Trophoblast cell (in vitro differentiated cells and primary cell): ENCODE data around the gene OR5AU1. TPM values are rescaled to one million over a fixed set of nuclear protein-coding genes. Genes with fewer than 3 reads are reported as not detected.

Experiments used
- DNase-seq, 2 donors: peaks; one replicate each; pipeline ENCODE4 v3.0.0-alpha.2; 2016
- H2AFZ ChIP-seq: 2 replicates; pipeline ENCODE4 v1.6.1; 2013; ENCODE audit warnings: low read length, moderate library complexity, mild to moderate bottlenecking; ENCODE audit not compliant: insufficient read depth, poor library complexity
- H2AK5ac ChIP-seq: 2 replicates; pipeline ENCODE4 v1.6.1; 2013; ENCODE audit warnings: mild to moderate bottlenecking, low read length
- H2BK120ac ChIP-seq: 2 replicates; pipeline ENCODE4 v1.6.1; 2013; ENCODE audit warnings: low read length, mild to moderate bottlenecking, moderate library complexity; ENCODE audit not compliant: insufficient read depth, poor library complexity
- H2BK12ac ChIP-seq: 2 replicates; pipeline ENCODE4 v1.6.1; 2013; ENCODE audit warnings: mild to moderate bottlenecking, low read length, moderate library complexity
- H2BK5ac ChIP-seq: 2 replicates; pipeline ENCODE4 v1.6.1; 2013; ENCODE audit warnings: low read length, low read depth, moderate library complexity, mild to moderate bottlenecking; ENCODE audit not compliant: poor library complexity
- H3K14ac ChIP-seq: 2 replicates; pipeline ENCODE4 v1.6.1; 2013; ENCODE audit warnings: mild to moderate bottlenecking, low read length
- H3K18ac ChIP-seq: 2 replicates; pipeline ENCODE4 v1.6.1; 2013; ENCODE audit warnings: mild to moderate bottlenecking, low read length
- H3K23ac ChIP-seq: 2 replicates; pipeline ENCODE4 v1.6.1; 2013; ENCODE audit warnings: low read length
- H3K27ac ChIP-seq: 2 replicates; pipeline ENCODE4 v1.5.1; 2013; ENCODE audit warnings: low read depth, mild to moderate bottlenecking, inconsistent platforms, low read length, moderate library complexity
- H3K27me3 ChIP-seq: 2 replicates; pipeline ENCODE4 v1.6.1; 2013; ENCODE audit warnings: inconsistent platforms, mild to moderate bottlenecking, low read length, moderate library complexity; ENCODE audit not compliant: insufficient read depth
- H3K36me3 ChIP-seq, 2 experiments: 1 replicate in 1 of 2; 2 replicates in 1 of 2; pipeline ENCODE4 v1.6.1; 2013; ENCODE audit warnings: low read length in 2 of 2, mild to moderate bottlenecking in 2 of 2, moderate library complexity in 1 of 2; ENCODE audit not compliant: insufficient read depth in 2 of 2, control insufficient read depth in 1 of 2
- H3K4ac ChIP-seq: 2 replicates; pipeline ENCODE4 v1.6.1; 2013; ENCODE audit warnings: low read depth, mild to moderate bottlenecking, low read length, moderate library complexity
- H3K4me1 ChIP-seq, 2 experiments: 1 replicate in 1 of 2; 2 replicates in 1 of 2; pipeline ENCODE4 v1.6.1; 2013; ENCODE audit warnings: low read length in 2 of 2, mild to moderate bottlenecking in 2 of 2, moderate library complexity in 1 of 2; ENCODE audit not compliant: insufficient read depth in 2 of 2, control insufficient read depth in 1 of 2
- H3K4me2 ChIP-seq: 2 replicates; pipeline ENCODE4 v1.6.1; 2013; ENCODE audit warnings: inconsistent platforms, mild to moderate bottlenecking, low read length, moderate library complexity
- H3K4me3 ChIP-seq: 2 replicates; pipeline ENCODE4 v1.5.1; 2013; ENCODE audit warnings: mild to moderate bottlenecking, low read depth, low read length, inconsistent platforms
- H3K79me1 ChIP-seq: one replicate; pipeline ENCODE4 v1.6.1; 2013; ENCODE audit warnings: low read length
- H3K79me2 ChIP-seq: 2 replicates; pipeline ENCODE4 v1.6.1; 2013; ENCODE audit warnings: low read length, mild to moderate bottlenecking; ENCODE audit not compliant: control insufficient read depth, insufficient read depth, poor library complexity
- H3K9ac ChIP-seq: 2 replicates; pipeline ENCODE4 v1.6.1; 2013; ENCODE audit warnings: mild to moderate bottlenecking, low read length
- H3K9me3 ChIP-seq: 2 replicates; pipeline ENCODE4 v1.6.1; 2013; ENCODE audit warnings: low read depth, mild to moderate bottlenecking, control low read depth, inconsistent platforms, low read length; ENCODE audit not compliant: insufficient read depth
- H4K12ac ChIP-seq: 2 replicates; pipeline ENCODE4 v1.6.1; 2013; ENCODE audit warnings: low read depth, mild to moderate bottlenecking, low read length, moderate library complexity
- H4K8ac ChIP-seq: 2 replicates; pipeline ENCODE4 v1.6.1; 2013; ENCODE audit warnings: low read depth, mild to moderate bottlenecking, low read length, moderate library complexity
- H4K91ac ChIP-seq: one replicate; pipeline ENCODE4 v1.6.1; 2013; ENCODE audit warnings: low read depth, mild to moderate bottlenecking, low read length, moderate library complexity
- WGBS: extraction: QIAGEN DNeasy Blood & Tissue Kit; methylation state at CpG from one replicate; pipeline ENCODE4 v1.1.7; 2013; ENCODE audit warnings: missing lambda C conversion rate; ENCODE audit not compliant: insufficient read length, insufficient coverage; ENCODE audit errors: extremely low coverage; 5-methylcytosine and 5-hydroxymethylcytosine counted together
- polyA plus RNA-seq: library from polyadenylated mRNA; stranded (reverse); fragments of 200-250 nt; gene quantifications from 2 replicates; pipeline ENCODE4 v1.2.3, GENCODE V29; 2013

OR5AU1 gene
- polyA plus RNA-seq: 0.06 TPM in 1 of 2 replicates, not detected in the other

DNA sequence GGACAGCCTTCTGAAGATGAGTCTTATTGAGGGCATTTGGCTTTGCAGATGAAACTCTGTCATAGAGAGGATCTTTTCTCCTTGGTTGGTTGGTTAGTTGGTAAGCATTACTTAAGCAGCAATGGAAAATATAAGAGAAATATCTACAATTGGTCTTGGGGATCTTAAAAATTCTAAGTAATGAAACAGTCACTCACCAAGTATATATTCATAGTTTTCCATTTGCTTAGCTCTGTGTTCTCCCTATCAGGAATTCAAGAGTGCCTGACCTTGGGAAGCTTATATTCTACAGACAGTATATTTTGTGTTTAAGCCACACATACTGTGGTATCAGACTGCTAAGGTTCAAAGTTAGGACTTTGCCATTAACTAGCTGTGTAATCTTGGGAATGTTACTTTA lies at the start of gene OR5AU1:
OR5AU1 (minus strand) TSS at position 101 of the 400 bp plus-strand sequence. CDS start 191 bp downstream, outside the sequence.
- DNase-seq: no peak
- Histone ChIP-seq H2BK120ac (no peak within 1 kb of the TSS), H3K23ac (no peak within 1 kb of the TSS), H2BK12ac (no peak within 1 kb of the TSS), H3K18ac (no peak within 1 kb of the TSS), H4K91ac (no peak within 1 kb of the TSS), H3K4ac (no peak within 1 kb of the TSS), H3K4me2 (no peak within 1 kb of the TSS), H4K8ac (no peak within 1 kb of the TSS), H3K79me1 (no peaks in the 10 kb centered on the region), H2AFZ (no peak within 1 kb of the TSS), H3K79me2 (no peaks in the 10 kb centered on the region), H2AK5ac (no peak within 1 kb of the TSS), H3K14ac (no peak within 1 kb of the TSS), H2BK5ac (no peak within 1 kb of the TSS), H3K9me3 (peaks cover 5% of the 10 kb centered on the region), H3K27ac (no peak within 1 kb of the TSS), H4K12ac (no peak within 1 kb of the TSS), H3K4me1 (no peaks in the 10 kb centered on the region), H3K36me3 (no peaks in the 10 kb centered on the region), H3K27me3 (no peaks in the 10 kb centered on the region), H3K4me3 (no peak within 1 kb of the TSS), H3K9ac (no peak within 1 kb of the TSS)

DNA sequence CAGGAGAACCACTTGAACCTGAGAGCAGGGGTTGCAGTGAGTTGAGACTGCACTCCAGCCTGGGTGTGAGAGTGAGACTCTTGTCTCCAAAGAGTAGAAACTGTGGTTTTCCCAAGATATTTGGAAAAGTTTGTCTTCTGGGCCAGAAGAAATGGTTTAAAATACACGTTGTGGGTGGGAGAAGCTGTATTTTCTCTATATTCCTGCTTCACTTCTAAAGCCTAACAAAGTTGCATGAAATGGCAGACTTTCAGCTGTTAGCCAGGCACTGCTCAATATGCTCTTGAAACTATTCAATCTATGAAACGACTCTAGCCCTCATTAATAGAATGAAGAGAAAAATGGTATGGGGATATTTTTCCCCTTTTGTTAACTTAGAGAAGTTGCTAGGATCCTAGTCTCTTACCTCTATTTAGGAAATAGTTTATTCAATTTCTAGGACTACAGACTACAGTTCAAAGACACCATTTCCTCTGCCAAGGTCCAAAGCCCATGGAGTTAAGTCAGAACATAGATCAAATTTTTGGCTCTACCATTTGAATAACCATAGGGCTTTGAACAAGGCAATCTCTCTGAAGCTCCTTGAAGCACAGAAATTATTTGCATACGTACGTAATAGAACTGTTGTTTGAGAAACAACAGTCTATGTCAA lies 49.3 kb upstream of the OR5AU1 start:
- Histone ChIP-seq H3K4ac (no peak overlapping the region), H3K27ac (no peak overlapping the region), H2AFZ (no peak overlapping the region), H4K12ac (no peak overlapping the region), H3K27me3 (no peaks in the 10 kb centered on the region), H3K36me3 (peaks cover 5 to 36% of the 10 kb centered on the region in 2 experiments), H3K79me1 (no peaks in the 10 kb centered on the region), H2BK12ac (no peak overlapping the region), H3K18ac (no peak overlapping the region), H3K14ac (no peak overlapping the region), H3K4me3 (no peak overlapping the region), H3K79me2 (no peaks in the 10 kb centered on the region), H3K9ac (no peak overlapping the region), H4K8ac (no peak overlapping the region), H3K23ac (no peak overlapping the region), H3K9me3 (no peaks in the 10 kb centered on the region), H2AK5ac (no peak overlapping the region), H3K4me1 (no peaks in the 10 kb centered on the region), H2BK5ac (no peak overlapping the region), H2BK120ac (no peak overlapping the region), H3K4me2 (no peak overlapping the region), H4K91ac (no peak overlapping the region)
- no peak for DNase-seq
- no CpG with 5 or more reads among the region's 4 CpGs for WGBS

DNA sequence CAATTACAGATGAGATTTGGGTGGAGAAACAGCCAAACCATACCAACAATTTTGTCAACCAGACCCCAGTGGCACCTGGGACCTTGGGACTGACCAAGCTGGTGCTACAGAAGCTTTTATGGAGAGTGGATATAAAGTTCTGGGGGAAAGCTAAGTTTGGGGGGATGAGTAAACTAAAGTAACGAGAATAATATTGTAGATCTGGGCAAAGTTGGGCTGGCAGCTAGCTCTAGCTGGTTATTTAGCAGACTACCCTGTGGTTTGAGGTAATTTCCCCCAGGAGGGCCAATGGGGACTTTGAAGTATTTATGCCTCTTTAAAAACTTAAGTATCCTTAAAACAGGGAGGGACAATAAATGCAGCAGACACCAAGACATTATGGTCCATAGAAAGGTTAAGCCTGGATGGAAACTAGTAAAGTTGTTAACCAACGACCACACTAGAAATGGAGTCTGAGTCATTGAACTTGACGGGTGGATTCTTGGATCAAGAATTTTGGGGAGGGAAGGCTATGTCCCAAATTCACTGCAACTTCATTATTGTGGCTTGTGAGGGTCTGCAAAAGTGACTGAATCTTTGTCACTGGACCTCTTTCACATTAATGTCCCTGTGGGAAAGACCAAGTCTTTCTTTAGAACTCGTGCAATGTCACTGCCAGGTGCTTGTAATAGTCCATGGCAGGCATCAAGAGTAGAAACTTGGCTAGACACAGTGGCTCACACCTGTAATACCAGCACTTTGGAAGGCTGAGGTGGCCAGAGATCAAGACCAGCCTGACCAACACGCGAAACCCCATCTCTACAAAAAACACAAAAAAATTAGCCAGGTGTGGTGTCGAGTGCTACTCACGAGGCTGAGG lies 48.5 kb upstream of the OR5AU1 start:
- Histone ChIP-seq H3K4ac (no peak overlapping the region), H3K9me3 (no peaks in the 10 kb centered on the region), H3K79me1 (no peaks in the 10 kb centered on the region), H2BK12ac (no peak overlapping the region), H3K4me1 (no peaks in the 10 kb centered on the region), H4K91ac (no peak overlapping the region), H3K27me3 (no peaks in the 10 kb centered on the region), H3K14ac (no peak overlapping the region), H3K36me3 (peaks cover 5 to 31% of the 10 kb centered on the region in 2 experiments), H3K27ac (no peak overlapping the region), H4K8ac (no peak overlapping the region), H2AK5ac (no peak overlapping the region), H3K4me2 (no peak overlapping the region), H3K9ac (no peak overlapping the region), H3K18ac (no peak overlapping the region), H2BK5ac (no peak overlapping the region), H3K4me3 (no peak overlapping the region), H2BK120ac (no peak overlapping the region), H4K12ac (no peak overlapping the region), H2AFZ (no peak overlapping the region), H3K79me2 (no peaks in the 10 kb centered on the region), H3K23ac (no peak overlapping the region)
- no peak for DNase-seq
- no CpG with 5 or more reads among the region's 8 CpGs for WGBS

DNA sequence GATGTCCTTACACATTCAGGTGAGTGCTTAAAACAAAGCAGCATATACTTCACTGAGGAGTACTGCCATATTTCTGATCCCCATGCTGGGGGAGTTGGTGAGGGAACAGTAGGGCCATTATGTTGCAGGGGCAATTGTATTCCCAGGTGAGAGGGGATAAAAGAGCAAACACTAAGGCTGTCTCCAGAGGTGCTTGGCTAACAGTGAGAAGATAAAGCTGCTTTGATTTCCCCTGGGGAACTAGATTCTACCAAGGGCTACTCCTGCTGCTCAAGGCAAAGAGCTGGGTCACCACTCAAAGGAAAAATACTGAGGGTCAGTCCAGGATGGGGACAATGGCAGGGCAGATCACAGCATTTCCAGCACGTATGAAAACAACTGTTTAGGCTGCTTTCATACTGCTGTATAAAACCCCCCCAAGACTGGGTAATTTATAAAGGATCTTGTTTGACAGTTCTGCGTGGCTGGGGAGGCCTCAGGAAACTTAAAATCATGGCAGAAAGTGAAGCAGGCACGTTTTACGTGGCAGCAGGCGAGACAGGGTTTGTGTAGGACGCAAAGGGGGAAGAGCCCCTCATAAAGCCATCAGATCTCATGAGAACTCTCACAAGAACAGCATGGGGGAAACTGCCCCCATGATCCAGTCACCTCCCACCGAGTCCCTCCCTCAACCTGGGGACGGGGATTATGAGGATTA lies 47.8 kb upstream of the OR5AU1 start:
- H3K79me1 ChIP-seq: no peaks in the 10 kb centered on the region
- H3K79me2 ChIP-seq: no peaks in the 10 kb centered on the region
- no CpG with 5 or more reads among the region's 8 CpGs for WGBS
- H3K4me3 ChIP-seq: no peak overlapping the region
- H2AK5ac ChIP-seq: no peak overlapping the region
- peak in 1 of 2 donors; percentile 2 for DNase-seq
- H2AFZ ChIP-seq: no peak overlapping the region
- H3K36me3 ChIP-seq: peaks cover 5 to 26% of the 10 kb centered on the region in 2 experiments
- no peak overlapping the region for H3K9ac ChIP-seq
- H3K4me2 ChIP-seq: no peak overlapping the region
- no peak overlapping the region for H4K8ac ChIP-seq
- no peak overlapping the region for H4K91ac ChIP-seq
- H2BK12ac ChIP-seq: no peak overlapping the region
- no peaks in the 10 kb centered on the region for H3K9me3 ChIP-seq
- no peaks in the 10 kb centered on the region for H3K27me3 ChIP-seq
- H3K23ac ChIP-seq: no peak overlapping the region
- no peak overlapping the region for H3K14ac ChIP-seq
- no peak overlapping the region for H3K27ac ChIP-seq
- H2BK120ac ChIP-seq: no peak overlapping the region
- no peak overlapping the region for H3K4ac ChIP-seq
- no peaks in the 10 kb centered on the region for H3K4me1 ChIP-seq
- H4K12ac ChIP-seq: no peak overlapping the region
- H2BK5ac ChIP-seq: no peak overlapping the region
- H3K18ac ChIP-seq: no peak overlapping the region
